ENCODE data around the gene NT5C3A.

The NT5C3A gene

DNA sequence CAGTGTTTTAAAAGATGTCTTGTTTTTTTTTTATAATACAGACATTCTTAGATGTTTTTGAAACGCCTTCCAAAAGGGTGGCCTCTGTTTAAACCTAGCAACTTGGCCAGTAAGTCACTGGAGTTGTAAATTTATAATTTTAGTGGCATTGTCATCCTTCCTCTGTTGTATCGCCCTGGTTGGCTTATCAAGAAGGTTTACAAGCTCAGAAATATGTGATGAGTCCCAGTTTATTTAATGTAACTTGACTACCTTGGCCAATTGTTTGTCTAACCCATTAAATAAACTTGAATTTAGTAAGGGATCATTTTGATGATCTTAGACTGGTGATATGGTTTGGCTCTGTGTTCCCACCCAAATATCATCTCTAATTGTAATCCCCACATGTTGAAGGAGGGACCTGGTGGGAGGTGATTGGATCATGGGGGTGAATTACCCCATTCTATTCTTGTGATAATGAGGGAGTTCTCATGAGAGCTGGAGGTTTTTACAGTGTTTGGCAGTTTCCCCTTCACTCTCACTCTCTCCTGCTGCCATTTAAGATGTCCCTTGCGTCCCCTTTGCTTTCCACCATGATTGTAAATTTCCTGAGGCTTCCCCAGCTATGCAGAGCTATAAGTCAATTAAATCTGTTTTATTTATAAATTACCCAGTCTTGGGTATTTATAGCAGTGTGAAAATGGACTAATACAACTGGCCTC is 13.4 kb upstream of the NT5C3A start:
- DNase-seq (ENCODE audit: low read depth in 2 of 2) = no peak

DNA sequence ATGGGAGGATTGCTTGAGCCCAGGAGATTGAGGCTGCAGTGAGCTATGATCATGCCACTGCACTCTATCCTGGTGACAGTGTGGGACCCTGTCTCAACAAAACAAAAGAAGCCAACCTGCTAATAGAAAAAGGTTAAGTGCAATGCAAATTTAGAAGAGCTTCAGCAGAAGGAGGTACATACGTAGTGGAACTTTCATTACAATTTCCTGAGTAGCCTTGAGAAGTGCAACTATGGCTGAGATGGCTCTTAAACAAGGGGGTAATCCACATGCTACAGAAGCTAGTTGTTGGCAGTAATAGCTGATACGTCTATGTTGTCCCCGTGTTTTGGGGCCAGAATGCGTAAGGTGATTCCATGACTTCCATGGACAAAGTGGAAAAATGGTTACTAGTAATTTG is 10.7 kb upstream of the NT5C3A start:
- DNase-seq (ENCODE audit: low read depth in 2 of 2) = no peak

GRCh38 chr7:33072471-33072870 is 9.9 kb upstream of the NT5C3A start:
- DNase-seq (ENCODE audit: low read depth in 2 of 2) = no peak

GRCh38 chr7:33070831-33071230 is 8.3 kb upstream of the NT5C3A start:
- DNase-seq (ENCODE audit: low read depth in 2 of 2) = no peak

GRCh38 chr7:33070277-33070676 is 7.7 kb upstream of the NT5C3A start:
- no peak for DNase-seq (ENCODE audit: low read depth in 2 of 2)

DNA sequence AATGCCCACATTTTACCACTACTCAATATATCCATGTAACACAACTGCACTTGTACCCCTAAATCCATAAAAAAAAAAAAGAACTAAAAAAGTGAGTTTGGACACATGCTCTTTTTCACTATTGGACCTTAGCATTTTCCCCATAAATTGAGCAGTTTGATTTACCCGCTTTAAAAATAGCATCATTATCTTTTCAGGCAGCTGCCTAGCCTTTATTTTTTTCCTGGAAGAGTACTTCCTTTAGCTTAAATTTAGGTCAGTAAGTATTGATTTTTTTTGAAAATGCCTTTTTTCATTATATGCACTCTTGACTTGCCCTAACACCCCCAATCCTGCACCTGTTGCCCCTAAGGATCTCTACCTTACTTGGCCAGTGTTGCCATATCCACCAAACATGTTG is 5.3 kb upstream of the NT5C3A start:
- no peak for DNase-seq (ENCODE audit: low read depth in 2 of 2)

- no peak for DNase-seq (ENCODE audit: low read depth in 2 of 2)
Observed at GRCh38 chr7:33066771-33067170, 4.2 kb upstream of the NT5C3A start.

DNA sequence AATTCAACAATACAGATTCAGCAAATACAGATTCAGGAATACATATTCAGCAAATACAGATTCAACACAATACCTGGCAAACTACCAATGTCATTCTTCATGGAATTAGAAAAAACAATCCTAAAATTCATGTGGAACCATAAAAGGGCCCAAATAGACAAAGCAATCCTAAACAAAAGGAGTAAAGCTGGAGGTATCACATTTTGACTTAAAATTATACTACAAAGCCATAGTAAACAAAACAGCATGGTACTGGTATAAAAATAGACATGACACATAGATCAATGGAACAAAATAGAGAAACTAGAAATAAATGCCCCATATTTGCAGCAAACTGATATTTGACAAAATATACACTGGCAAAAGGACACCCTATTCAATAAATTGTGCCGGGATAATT is 3.4 kb upstream of the NT5C3A start:
- no peak for DNase-seq (ENCODE audit: low read depth in 2 of 2)

DNA sequence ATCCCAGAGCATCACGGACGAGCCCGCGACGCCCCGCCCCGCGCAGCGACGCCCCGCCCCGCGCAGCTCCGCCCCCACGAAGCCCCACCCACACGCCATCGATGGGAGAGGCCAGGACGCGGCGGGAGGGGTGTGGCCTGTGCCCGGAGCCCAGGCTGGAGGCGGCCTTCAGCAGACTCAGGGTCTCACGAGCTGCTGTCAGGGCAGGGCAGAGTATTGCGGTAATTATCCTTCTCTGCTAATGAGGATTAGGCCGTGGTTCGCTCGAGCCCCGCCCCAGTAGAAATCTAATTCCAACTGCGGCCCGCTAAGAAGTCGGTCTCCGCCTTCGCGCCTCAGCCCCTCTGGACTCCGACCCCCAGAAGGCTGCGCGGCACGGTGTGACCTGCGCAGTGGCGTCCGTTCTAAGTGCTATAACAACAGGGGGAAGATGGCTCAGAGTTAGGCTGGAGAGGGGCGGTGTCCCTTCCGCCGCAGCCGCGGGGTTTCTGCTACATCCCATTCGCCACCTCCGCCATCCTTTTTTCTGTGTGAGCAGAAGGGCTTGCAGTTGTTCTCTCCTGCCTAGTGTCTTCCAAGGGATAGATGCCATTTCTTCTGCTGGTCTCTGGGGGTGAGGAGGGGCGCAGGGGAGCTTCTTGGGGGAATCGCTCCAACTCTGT is 337 bp upstream of the NT5C3A start:
- peak; percentile 84 to 88 for DNase-seq (ENCODE audit: low read depth in 2 of 2)

GRCh38 chr7:33061282-33061937 is 1.2 kb downstream of the NT5C3A start:
- no peak for DNase-seq (ENCODE audit: low read depth in 2 of 2)

DNA sequence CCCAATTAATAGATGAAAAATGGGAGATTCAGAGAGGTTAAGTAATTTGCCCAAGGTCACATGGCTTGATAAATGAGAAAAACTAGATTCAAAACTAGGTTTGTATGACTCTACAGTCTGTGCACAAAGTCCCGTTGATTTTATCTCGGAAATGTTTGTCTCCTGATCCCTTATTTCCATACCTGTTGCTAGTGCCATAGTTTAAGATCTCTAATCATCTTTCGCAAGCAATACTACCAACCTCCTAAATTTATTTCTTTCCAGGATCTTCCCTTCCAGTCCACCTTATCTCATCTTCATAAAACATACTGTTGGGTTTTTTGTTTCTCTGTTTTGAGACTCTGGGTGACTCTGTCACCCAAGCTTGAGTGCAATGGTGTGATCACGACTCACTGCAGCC is 2.9 kb downstream of the NT5C3A start:
- no peak for DNase-seq (ENCODE audit: low read depth in 2 of 2)

DNA sequence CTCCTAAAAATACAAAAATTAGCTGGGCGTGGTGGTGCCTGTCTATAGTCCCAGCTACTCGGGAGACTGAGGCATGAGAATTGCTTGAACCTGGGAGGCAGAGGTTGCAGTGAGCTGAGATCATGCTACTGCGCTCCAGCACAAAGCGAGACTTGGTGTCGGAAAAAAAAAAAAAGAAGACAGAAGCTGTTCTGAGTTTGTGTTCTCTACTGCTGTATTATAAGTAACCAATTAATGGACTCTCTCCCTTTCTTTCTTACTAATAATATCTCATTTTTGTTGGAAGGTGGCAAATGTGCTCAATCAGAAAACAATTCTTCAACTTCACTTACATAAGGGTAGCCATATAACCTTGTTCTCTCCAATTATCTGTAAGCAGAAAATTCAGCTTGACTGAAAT is 7.4 kb downstream of the NT5C3A start:
- DNase-seq (ENCODE audit: low read depth in 2 of 2) = no peak

- DNase-seq (ENCODE audit: low read depth in 2 of 2) = no peak
Observed at GRCh38 chr7:33054261-33054964, 8.2 kb downstream of the NT5C3A start.

DNA sequence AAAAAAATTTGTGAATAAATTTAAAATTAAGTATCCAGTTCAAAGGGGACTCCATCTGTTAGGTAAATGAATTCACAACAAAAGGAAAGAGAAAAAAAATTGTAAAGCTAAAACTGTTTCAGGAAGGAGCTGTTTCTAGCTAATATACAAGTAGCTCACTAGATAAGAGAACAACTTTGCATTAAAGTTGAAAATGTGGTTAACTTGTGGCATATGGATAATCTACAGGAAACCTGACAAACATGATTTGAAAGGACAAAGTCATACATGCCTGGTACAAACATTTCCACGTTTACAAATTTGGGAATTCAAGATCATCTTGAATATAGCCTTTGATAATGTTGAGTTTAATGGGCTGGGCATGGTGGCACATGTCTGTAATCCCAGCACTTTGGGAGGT is 8.9 kb downstream of the NT5C3A start:
- DNase-seq (ENCODE audit: low read depth in 2 of 2) = no peak

DNA sequence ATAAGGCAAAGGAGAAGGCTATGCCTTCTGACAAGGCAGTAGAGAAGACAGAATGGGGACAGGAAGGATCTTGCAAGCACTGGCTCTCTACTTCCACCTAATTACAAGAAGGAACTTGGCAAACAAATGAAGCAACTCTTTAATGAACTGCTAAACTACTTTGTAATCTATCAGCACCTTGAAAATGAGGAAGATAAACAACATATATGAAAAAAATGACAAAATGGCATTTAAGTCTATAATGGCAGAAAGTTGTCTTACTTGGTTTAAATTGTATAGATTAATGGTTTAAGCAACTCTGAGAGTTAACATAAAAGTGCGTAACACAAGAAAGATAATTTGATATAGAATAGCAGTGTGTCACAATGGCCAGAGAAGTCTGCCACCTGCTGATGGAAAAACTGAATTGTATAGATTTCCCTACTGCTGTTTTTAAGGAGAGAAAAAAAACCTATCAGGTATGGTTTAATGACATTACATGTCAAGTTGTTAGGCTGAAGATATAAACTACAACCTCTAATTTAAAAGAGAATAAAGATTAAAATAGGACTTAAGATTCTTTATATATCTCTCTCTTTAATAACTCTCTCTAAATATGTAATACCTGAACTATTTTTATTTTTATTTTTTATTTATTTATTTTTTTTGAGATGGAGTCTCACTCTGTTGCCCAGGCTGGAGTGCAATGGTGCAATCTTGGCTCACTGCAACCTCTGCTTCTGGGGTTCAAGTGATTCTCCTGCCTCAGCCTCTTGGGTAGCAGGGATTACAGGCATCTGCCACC is 11.8 kb downstream of the NT5C3A start:
- no peak for DNase-seq (ENCODE audit: low read depth in 2 of 2)

GRCh38 chr7:33048704-33049103 is 13.9 kb downstream of the NT5C3A start:
- DNase-seq (ENCODE audit: low read depth in 2 of 2) = no peak

GRCh38 chr7:33048257-33048656 is 14.3 kb downstream of the NT5C3A start:
- no peak for DNase-seq (ENCODE audit: low read depth in 2 of 2)

- no peak for DNase-seq (ENCODE audit: low read depth in 2 of 2)
Observed at GRCh38 chr7:33044986-33045385, 17.6 kb downstream of the NT5C3A start.

GRCh38 chr7:33044401-33044718 is 18.2 kb downstream of the NT5C3A start:
- DNase-seq (ENCODE audit: low read depth in 2 of 2) = no peak

GRCh38 chr7:33043501-33044400 is 18.8 kb downstream of the NT5C3A start:
- no peak for DNase-seq (ENCODE audit: low read depth in 2 of 2)

Measured in stimulated activated CD4-positive, alpha-beta T cell treated with anti-CD3 and anti-CD28 coated beads, Interleukin-12 subunit alpha, Interleukin-12 subunit beta, amount 100 ng/mL, for 24 hours (primary cell).